A673 (cell line): ENCODE data around the gene TMEM44. TPM values are rescaled to one million over a fixed set of nuclear protein-coding genes. Genes with fewer than 3 reads are reported as not detected.

ENCODE experiments used
- BruUV-seq: library from RNA; stranded (reverse); fragments of 400-500 nt; replicated peaks from 2 replicates; lab custom pipeline; 2021; lab: Mats Ljungman, UMichigan
- CTCF ChIA-PET: fragments of 300-600 bp; sonication (Branson Sonifier 250); formaldehyde crosslinking; loops from one replicate; lab custom pipeline; 2022; ENCODE audit warnings: antibody characterized with exemption; lab: Charles Lee
- POLR2A ChIA-PET: fragments of 300-600 bp; sonication (Branson Sonifier 250); formaldehyde crosslinking; loops from one replicate; lab custom pipeline; 2022; ENCODE audit warnings: antibody characterized with exemption; ENCODE audit not compliant: low non-redundant PET; lab: Charles Lee
- DNase-seq: peaks from one replicate; pipeline ENCODE4 v3.0.0-alpha.2; 2015; ENCODE audit warnings: low spot score
- H3K27ac ChIP-seq: fragments of 200-600 bp; sonication (generic); 2 replicates; pipeline ENCODE4 v1.5.1; 2016; ENCODE audit warnings: mixed run types, low read depth, mild to moderate bottlenecking, mixed read lengths, antibody characterized with exemption, low read length; ENCODE audit not compliant: poor library complexity, severe bottlenecking
- H3K27me3 ChIP-seq: fragments of 200-600 bp; sonication (generic); replicated peaks from 2 replicates; pipeline ENCODE4 v1.6.1; 2017; ENCODE audit warnings: mixed run types, low read depth, mild to moderate bottlenecking, mixed read lengths, antibody characterized with exemption, low read length; ENCODE audit not compliant: insufficient read depth, poor library complexity
- H3K36me3 ChIP-seq: fragments of 200-600 bp; sonication (generic); 2 replicates; pipeline ENCODE4 v1.6.1; 2016; ENCODE audit warnings: mixed run types, mild to moderate bottlenecking, mixed read lengths, antibody characterized with exemption, low read length; ENCODE audit not compliant: insufficient read depth, poor library complexity, severe bottlenecking
- H3K4me1 ChIP-seq: fragments of 200-600 bp; sonication (generic); 2 replicates; pipeline ENCODE4 v1.6.1; 2017; ENCODE audit warnings: mixed run types, mild to moderate bottlenecking, mixed read lengths, antibody characterized with exemption, low read length; ENCODE audit not compliant: insufficient read depth, poor library complexity, severe bottlenecking
- H3K4me3 ChIP-seq: fragments of 200-600 bp; sonication (generic); 2 replicates; pipeline ENCODE4 v1.5.1; 2016; ENCODE audit warnings: low read depth, mixed run types, mild to moderate bottlenecking, mixed read lengths, low read length; ENCODE audit not compliant: poor library complexity, severe bottlenecking
- H3K9me3 ChIP-seq: fragments of 200-600 bp; sonication (generic); 2 replicates; pipeline ENCODE4 v1.6.1; 2016; ENCODE audit warnings: mixed run types, low read depth, mild to moderate bottlenecking, mixed read lengths, antibody characterized with exemption, low read length; ENCODE audit not compliant: poor library complexity, severe bottlenecking
- CTCF ChIP-seq: fragments of 300-800, 200-600 bp; sonication (generic); conservative IDR thresholded peaks from 2 replicates; pipeline ENCODE4 v1.5.1; 2017; ENCODE audit warnings: low read depth, mild to moderate bottlenecking, antibody characterized with exemption, low read length, moderate library complexity, mixed read lengths
- EZH2 ChIP-seq: fragments of 200-600 bp; sonication (generic); IDR thresholded peaks from 2 replicates; pipeline ENCODE4 v1.6.1; 2017; ENCODE audit warnings: borderline replicate concordance, low read depth, mild to moderate bottlenecking, mixed read lengths, antibody characterized with exemption, low read length; ENCODE audit not compliant: poor library complexity, severe bottlenecking
- intact Hi-C: fragments of 100-400 bp; cut with micrococcal nuclease; formaldehyde crosslinking; loops from one replicate; pipeline ENCODE4 v1.10.0; 2022; ENCODE audit not compliant: unreplicated experiment
- total RNA-seq: library from RNA; stranded (reverse); gene quantifications from 2 replicates; pipeline ENCODE4 v1.2.3, GENCODE V29; 2021

TMEM44 gene
- total RNA-seq, 1 experiment from 2014 or later = 20.9 TPM

GRCh38 chr3:194675680-194676079, 42.5 kb upstream of the TMEM44 start:
- no peak overlapping the region for H3K4me3 ChIP-seq
- ChIA-PET POLR2A (no interaction called here), CTCF (interaction anchor here (1.3 kb wide), 1 partner anchor 12 kb away, joined by 4 read pairs; no protein-coding TSS in a partner anchor)
- H3K9me3 ChIP-seq = no peaks in the 10 kb centered on the region
- H3K4me1 ChIP-seq = peaks cover 17% of the 10 kb centered on the region
- DNase-seq = no peak
- no peak overlapping the region for H3K27ac ChIP-seq
- H3K36me3 ChIP-seq = no peaks in the 10 kb centered on the region
- TF ChIP-seq EZH2 (no peak), CTCF (no peak)
- H3K27me3 ChIP-seq = no peaks in the 10 kb centered on the region
- BruUV-seq = no TSS peak
- intact Hi-C loops = no loop called here

GRCh38 chr3:194675081-194675640, 41.9 kb upstream of the TMEM44 start:
- Histone ChIP-seq H3K9me3 (no peaks in the 10 kb centered on the region), H3K27me3 (no peaks in the 10 kb centered on the region), H3K27ac (no peak overlapping the region), H3K4me3 (no peak overlapping the region), H3K36me3 (no peaks in the 10 kb centered on the region), H3K4me1 (peaks cover 17% of the 10 kb centered on the region)
- ChIA-PET POLR2A (interaction anchor here (0.5 kb wide), 1 partner anchor 11 kb away, joined by 3 read pairs; the partner anchor contains the start of gene FAM43A), CTCF (interaction anchor here (1.3 kb wide), 1 partner anchor 13 kb away, joined by 4 read pairs; no protein-coding TSS in a partner anchor)
- DNase-seq = no peak
- TF ChIP-seq CTCF = no peak
- TF ChIP-seq EZH2 = no peak
- intact Hi-C loops = no loop called here
- no TSS peak for BruUV-seq

DNA sequence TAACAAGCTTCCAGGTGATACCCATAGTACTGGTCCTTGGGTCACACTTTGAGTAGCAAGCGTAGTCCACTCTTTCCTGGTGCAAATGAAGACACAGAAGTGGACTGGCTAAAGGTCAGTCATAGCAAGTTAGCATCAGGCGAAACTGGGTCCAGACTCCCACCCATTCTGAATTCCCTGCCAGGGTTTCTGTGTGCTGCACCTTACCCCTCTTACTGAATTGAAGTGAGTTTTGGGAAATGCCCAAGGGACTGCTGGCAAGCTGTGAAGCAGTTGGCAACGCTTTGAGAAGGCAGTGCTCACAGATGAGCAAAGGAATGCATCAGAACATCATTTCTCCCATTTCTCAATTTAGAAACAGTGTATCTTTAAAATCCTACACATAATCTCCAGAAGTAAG, 40.5 kb upstream of the TMEM44 start:
- intact Hi-C loops = loop anchor here (5.0 kb wide), 1 partner anchor 849 kb away; no protein-coding TSS in a partner anchor
- no peaks in the 10 kb centered on the region for H3K36me3 ChIP-seq
- H3K4me1 ChIP-seq = peaks cover 17% of the 10 kb centered on the region
- no peaks in the 10 kb centered on the region for H3K27me3 ChIP-seq
- no peak for TF ChIP-seq CTCF
- no TSS peak for BruUV-seq
- H3K4me3 ChIP-seq = no peak overlapping the region
- H3K27ac ChIP-seq = no peak overlapping the region
- ChIA-PET CTCF (no interaction called here), POLR2A (no interaction called here)
- H3K9me3 ChIP-seq = no peaks in the 10 kb centered on the region
- DNase-seq = no peak
